Measurements from ENCODE around the gene THBS3.
A peak's percentile ranks its signal among the peaks of the same experiment; 100 is the strongest.
"Not testable (repeated sequence)": the region's sequence is repeated elsewhere in the genome, so short reads cannot be mapped to it uniquely, and the experiment has no call there.

The THBS3 gene

DNA sequence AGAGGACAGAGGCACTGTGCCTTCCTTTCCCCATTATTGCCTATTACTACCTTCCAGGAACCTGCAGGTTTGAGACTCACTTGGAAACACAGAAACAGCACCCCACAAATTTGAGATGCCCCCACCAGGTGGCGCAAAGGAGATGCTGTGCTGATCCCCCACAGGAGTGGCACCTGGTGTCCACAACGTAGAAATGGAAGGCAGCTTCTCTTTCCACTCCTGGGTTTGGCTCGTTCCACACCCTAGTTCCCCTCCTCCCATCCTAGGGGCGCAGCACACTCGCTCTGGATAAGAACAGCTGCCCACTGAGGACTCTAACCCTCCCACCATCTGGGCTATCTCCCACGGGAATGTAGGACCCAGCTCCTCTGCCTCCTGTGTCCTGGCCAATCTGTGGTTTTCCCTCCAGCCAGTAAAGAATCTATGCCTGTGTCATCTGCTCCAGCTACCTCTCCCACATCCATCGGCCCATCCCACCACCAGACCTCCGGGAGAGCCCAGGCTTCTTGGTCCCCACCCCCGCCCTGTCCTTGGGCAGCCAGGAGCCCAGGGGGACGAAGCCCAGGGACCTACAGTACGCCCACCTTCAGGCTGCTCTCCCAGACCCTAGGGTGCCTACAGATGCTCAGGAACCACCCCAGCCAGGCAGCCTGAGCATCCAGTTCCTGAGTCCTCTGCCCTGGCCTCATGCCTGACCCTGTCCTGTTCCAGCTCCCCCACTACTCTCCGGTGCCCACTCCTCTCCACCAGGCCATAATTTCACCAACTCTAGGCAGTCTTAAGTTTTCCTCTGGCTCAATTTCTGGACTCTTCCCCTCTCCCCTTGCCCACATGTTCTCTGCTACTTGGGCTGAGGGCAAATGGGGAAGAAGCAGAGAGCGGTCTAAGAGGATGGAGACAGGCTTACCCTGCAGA is 549 bp downstream of the THBS3 start:
- peak; percentile 82 for DNase-seq (ENCODE audit: low spot score)

DNA sequence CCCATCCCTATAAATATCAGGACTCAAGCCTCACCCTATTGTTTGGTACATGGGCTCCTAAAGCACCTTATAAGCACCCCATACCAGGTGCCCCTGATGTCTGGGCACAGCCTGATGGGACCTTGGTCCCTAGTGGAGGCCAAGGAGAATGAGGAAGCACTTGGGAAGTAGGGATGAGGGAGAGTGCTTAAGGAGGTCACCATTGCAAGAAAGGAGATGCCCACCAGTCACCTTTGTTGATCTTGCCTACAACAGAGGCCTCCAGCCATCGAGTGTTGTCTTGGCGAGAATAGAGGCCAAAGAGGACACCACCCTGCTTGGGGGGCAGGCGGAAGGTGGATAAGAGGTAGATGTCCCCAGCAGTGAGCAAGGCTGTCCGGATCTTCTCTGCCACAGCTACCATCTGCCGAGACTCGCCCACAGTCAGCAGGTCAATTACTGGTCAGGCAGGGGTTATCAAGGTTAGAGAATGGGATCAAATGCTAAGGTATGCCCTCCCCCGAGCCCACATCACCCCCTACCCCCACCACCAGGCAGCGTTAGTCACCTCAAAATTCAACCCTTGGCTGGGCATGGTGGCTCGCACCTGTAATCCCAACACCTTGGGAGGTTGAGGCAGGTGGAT is 1.6 kb downstream of the THBS3 start:
- DNase-seq (ENCODE audit: low spot score), result no peak

DNA sequence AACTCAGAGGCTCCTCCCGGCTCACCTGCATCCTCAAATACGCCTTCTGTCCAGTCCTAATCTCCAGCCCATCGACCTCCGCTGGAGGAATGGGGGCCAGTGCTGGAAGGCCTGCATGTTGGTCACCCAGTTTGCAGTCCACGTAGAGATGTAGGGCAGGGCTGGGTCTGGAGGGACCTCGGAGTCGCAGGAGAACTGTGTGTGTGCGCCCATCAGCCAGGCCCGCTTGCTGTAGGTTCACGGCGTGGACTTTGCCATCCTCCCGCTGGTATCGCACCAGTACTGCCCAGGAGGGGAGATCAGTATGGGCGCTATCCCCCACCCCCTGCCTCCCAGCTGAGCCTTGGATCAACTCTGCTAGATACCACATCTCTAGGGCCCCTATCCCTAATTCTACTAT is 2.7 kb downstream of the THBS3 start:
- no peak for DNase-seq (ENCODE audit: low spot score)

DNA sequence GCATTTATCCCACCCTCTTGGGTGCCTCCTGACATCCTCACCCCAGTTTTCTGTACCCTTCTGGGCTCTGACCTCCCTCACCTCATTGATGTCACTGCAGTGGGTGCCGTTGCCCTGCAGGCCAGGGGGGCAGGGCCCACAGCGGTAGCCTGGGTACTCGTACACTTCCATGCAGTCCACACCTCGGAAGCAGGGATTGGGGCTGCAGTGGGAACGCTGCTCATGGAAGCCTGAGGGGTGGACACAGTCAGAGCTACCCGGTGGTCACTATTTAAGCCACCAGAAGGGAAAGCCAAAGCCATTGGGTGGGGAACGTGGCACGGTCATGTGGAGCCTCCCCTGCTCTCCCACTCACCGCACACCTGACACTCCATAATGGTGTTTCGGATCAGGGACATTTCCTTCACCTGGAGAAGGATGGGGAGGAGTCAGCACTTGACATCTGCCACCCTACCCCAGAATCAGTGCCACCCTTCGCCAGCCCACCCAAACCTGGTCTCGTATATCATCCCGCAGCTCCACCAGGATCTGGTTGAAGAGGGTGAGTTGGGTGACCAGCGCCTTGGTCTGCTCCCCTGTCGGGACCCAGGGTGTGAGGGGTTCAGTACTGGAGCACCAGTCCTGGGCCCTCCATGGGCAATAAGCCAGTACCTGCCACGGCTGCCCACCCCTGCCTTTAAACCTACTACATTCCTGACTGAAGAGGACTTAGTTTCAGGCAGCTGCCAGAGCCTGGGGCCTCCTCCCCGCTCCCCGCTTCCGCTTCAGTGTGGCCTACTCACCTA is 4.8 kb downstream of the THBS3 start:
- DNase-seq (ENCODE audit: low spot score), result no peak

- no peak for DNase-seq (ENCODE audit: low spot score)
Measured at GRCh38 chr1:155202198-155202597, 5.5 kb downstream of the THBS3 start.

- no peak for DNase-seq (ENCODE audit: low spot score)
Measured at GRCh38 chr1:155200920-155201319, 6.8 kb downstream of the THBS3 start.

DNA sequence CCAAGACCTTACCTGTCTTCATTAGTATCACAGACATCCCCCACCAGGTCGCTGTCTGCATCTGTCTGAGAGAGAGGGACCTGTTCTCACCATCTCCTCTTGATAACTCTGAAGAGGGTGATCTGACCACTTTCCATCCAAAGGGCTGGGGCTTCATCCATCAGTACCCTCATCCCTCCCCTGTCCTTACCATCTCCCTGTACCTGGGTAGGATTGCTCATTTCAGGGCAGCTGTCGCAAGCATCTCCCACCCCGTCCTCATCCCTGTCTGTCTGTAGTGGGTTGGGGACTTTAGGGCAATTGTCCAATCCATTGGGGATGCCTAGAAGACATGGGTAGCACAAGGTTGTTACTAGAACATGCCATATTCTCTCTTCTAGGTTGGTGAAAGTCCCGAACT is 7.9 kb downstream of the THBS3 start:
- DNase-seq (ENCODE audit: low spot score), result no peak

DNA sequence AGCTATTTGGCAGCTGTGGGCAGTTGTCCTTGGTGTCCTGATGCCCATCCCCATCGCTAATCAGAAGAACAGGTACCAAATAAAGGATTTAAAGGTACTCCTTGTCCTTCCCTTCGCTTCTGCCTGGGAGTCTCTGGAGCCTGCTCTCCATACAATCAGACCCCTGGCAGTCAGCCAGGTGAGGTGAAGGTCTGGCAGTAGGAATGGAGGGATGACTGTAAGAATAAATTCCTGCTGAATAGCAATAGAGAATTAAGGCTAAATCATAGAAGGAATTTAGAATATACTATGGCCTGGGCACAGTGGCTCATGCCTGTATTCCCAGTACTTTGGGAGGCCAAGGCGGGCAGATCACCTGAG is 9.2 kb downstream of the THBS3 start:
- no peak for DNase-seq (ENCODE audit: low spot score)

GRCh38 chr1:155197901-155198546 is 9.7 kb downstream of the THBS3 start:
- no peak for DNase-seq (ENCODE audit: low spot score)

GRCh38 chr1:155196893-155197638 is 10.6 kb downstream of the THBS3 start:
- no peak for DNase-seq (ENCODE audit: low spot score)

DNA sequence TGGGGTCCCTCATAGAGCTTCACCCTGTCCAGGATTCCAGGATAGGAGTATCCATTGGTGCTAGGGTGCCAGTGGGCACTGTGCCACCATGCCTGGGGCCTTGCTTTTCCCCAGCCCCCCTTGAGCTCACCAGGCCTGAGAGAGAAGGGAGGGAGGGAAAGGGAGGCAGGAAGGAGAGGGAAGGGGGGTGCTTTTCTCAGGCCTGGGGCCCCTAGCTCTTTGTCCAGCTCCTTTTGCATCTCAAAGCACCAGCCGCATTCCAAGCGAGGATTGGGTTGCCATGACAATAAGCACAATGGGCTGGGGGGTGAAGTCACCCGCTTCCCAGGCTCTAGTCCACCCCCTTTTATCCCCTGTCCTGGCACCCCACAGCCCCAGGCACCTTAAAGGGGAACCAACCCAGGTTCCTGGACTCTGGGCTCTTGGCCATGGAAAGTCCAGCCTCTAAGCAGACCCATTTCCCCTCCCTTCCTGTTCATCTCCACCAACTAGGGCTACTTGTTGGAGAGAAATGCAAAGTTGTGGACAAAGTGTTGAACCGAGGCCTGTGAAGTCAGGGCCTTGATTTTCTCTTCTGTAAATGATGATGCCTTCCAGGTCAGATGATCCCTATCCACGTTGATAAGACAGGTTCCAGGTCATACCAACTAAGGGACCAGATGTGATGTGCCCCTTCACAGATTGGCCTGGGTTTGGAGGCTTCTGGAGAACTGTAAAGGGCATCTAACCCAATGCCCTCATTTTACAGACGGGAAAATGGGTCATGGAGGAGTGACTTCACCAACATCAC is 11.4 kb downstream of the THBS3 start:
- DNase-seq (ENCODE audit: low spot score), result no peak

- DNase-seq (ENCODE audit: low spot score), result peak; percentile 40
Measured at GRCh38 chr1:155195201-155196102, 12.2 kb downstream of the THBS3 start.

- DNase-seq (ENCODE audit: low spot score), result not testable (repeated sequence)
Measured at GRCh38 chr1:155193991-155194240, 13.8 kb downstream of the THBS3 start.

DNA sequence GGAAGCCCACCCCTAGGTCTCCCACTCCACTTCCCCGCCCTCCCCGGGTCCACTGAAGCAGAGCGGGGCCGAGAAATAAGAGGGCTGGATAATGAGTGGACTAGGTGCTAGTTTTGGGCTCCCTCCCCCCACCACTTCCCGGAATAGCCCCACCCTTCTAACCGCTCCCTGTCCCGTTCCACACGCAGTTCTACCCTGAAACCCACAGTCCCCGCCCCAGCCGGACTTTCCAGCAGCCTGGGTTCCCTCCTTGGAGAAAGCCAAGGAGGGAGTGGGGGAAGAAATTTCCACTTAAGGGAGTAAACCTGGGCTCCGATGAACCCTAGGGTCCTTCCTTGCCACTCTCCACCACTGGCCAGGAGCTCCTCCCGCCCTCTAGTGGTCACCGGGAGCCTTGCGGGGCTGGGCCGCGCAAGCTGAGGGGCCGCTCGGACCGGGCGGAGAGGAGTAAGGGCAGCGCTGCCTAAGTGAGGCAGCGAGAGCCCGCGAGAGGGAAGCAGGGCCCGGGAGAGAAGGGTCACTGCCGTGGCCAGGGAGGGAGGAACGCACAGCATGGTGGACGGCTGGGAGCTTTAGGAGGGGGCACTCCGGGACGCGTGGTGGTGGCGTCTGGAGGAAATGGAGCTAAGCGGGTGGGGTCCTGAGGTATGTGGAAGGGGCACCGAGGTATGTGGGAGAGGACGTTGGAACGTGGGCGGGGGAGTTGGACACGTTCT is 14.3 kb downstream of the THBS3 start:
- DNase-seq (ENCODE audit: low spot score), result peak; percentile 88

DNA sequence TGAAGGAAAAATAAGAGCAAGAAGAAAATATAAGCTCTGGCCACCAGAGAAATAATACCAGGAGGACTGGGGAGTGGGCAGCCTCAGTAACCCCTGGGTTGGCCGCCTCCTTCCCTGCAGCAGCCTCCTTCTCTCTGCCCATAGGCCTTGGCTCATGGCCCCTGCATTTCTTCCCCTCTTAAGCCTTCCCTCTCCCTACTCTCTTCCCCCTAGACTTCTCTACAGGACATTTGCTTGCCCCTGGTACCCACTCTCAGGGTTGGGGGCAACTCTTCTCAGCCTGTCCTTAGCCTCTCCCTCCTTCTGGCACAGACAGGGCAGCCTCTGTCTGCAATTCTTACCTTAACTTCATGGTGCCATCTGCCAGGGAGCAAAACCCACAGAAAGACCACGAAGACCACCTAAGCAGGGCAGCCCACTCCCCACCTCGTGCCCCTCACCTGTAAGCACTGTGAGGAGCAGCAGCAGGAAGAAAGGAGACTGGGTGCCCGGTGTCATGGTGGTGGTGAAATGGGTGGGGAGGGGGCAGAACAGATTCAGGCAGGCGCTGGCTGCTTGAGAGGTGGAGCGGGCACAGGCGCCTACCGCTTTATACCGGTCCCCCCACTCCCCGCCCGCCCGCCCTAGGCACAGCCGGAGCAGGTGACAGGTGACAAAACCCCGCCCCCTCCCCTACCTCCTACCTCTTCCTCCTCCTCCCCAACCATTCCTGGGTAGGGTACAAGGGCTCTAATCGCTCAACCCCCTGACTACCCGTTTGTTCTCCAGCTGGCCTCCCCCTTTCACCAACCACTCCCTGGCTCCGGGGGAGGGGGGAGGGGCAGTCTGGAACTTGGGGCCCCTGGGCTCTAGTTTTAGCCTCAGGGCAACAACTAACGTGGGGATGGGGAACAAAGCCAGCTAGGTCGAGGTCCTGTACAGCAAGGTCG is 15.1 kb downstream of the THBS3 start:
- no peak for DNase-seq (ENCODE audit: low spot score)

DNA sequence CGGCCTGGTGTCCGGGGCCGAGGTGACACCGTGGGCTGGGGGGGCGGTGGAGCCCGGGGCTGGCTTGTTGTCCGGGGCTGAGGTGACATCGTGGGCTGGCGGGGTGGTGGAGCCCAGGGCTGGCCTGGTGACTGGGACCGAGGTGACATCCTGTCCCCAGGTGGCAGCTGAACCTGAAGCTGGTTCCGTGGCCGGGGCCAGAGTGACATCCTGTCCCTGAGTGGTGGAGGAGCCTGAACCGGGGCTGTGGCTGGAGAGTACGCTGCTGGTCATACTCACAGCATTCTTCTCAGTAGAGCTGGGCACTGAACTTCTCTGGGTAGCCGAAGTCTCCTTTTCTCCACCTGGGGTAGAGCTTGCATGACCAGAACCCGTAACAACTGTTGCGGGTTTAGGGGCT is 15.8 kb downstream of the THBS3 start:
- DNase-seq (ENCODE audit: low spot score), result no peak

GRCh38 chr1:155189926-155190325 is 17.8 kb downstream of the THBS3 start:
- DNase-seq (ENCODE audit: low spot score), result not testable (repeated sequence)

DNA sequence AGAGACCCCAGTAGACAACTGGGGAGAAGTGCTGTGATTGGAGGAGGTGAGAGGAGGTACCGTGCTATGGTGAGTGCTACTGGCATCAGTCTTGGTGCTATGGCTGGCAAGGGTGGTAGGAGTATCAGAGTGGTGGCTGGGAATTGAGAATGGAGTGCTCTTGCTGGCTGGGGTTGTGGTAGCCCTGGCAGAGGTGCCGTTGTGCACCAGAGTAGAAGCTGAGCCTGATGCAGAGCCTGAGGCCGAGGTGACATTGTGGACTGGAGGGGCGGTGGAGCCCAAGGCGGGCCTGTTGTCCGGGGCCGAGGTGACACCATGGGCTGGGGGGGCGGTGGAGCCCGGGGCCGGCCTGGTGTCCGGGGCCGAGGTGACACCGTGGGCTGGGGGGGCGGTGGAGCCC is 19.4 kb downstream of the THBS3 start:
- DNase-seq (ENCODE audit: low spot score), result no peak

All from RKO (cell line).